GM23248 (cell line): ENCODE results near the gene SLC29A3.

Source experiments
- EZH2 ChIP-seq: fragments of 200-600 bp; sonication (generic); IDR thresholded peaks from 2 replicates; pipeline ENCODE4 v1.6.1; 2018; ENCODE audit warnings: antibody characterized with exemption, mild to moderate bottlenecking; ENCODE audit not compliant: insufficient read depth, poor library complexity, severe bottlenecking
- EZH2phosphoT487 ChIP-seq: fragments of 200-600 bp; sonication (generic); IDR thresholded peaks from 2 replicates; pipeline ENCODE4 v1.6.1; 2018; ENCODE audit warnings: antibody characterized with exemption, moderate library complexity, mild to moderate bottlenecking, low read depth; ENCODE audit not compliant: insufficient read depth

DNA sequence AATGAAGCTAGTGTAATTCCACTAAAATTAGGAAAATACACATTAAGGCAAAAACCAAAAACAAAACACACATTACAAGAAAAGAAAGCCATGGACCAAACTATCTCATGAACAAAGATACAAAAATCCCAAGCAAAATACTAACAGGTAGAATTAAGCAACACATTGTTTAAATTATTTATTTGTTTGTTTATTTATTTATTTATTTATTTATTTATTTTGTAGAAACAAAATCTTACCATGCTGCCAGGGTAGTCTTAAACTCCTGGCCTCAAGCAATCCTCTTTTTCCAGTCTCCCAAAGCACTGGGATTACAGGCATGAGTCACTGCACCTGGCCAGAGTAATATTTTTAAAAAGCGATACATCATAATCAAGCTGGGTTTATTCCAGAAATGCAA lies 6.8 kb upstream of the SLC29A3 start:
- no peak for TF ChIP-seq EZH2
- no peak for TF ChIP-seq EZH2phosphoT487
